Type B pancreatic cell (in vitro differentiated cells): Measurements from ENCODE around the gene KCNAB1. TPM values are rescaled to one million over a fixed set of nuclear protein-coding genes. Genes with fewer than 3 reads are reported as not detected.

Experiments used
- DNase-seq: peaks from one replicate; pipeline ENCODE4 v3.0.0; 2021; ENCODE audit warnings: mixed read lengths; ENCODE audit not compliant: unreplicated experiment; ENCODE audit errors: extremely low spot score
- H3K27ac Mint-ChIP-seq: 2 replicates; pipeline ENCODE4 v1.8.0; 2021; ENCODE audit warnings: mild to moderate bottlenecking, mixed read lengths
- H3K27me3 Mint-ChIP-seq: 2 replicates; pipeline ENCODE4 v1.8.0; 2021; ENCODE audit warnings: mixed read lengths
- H3K36me3 Mint-ChIP-seq: 2 replicates; pipeline ENCODE4 v1.8.0; 2021; ENCODE audit warnings: mixed read lengths
- H3K4me1 Mint-ChIP-seq: one replicate; pipeline ENCODE4 v1.8.0; 2021; ENCODE audit warnings: mixed read lengths; ENCODE audit not compliant: unreplicated experiment
- H3K4me3 Mint-ChIP-seq: 2 replicates; pipeline ENCODE4 v1.8.0; 2021; ENCODE audit warnings: mild to moderate bottlenecking, mixed read lengths
- H3K9me3 Mint-ChIP-seq: 2 replicates; pipeline ENCODE4 v1.8.0; 2021; ENCODE audit warnings: mixed read lengths
- total RNA-seq: library from RNA; stranded (reverse); gene quantifications from 2 replicates; pipeline ENCODE4 v1.2.1, GENCODE V29; 2021; ENCODE audit warnings: low replicate concordance
- TF ChIP-seq, protein P1 (sequence below): fragments of 200-600 bp; sonication (generic); conservative IDR thresholded peaks from 2 replicates; pipeline ENCODE4 v1.5.0; 2021; ENCODE audit warnings: antibody characterized with exemption, mild to moderate bottlenecking

Gene KCNAB1
- total RNA-seq, 1 donor from 2014 or later = 6.1 TPM

DNA sequence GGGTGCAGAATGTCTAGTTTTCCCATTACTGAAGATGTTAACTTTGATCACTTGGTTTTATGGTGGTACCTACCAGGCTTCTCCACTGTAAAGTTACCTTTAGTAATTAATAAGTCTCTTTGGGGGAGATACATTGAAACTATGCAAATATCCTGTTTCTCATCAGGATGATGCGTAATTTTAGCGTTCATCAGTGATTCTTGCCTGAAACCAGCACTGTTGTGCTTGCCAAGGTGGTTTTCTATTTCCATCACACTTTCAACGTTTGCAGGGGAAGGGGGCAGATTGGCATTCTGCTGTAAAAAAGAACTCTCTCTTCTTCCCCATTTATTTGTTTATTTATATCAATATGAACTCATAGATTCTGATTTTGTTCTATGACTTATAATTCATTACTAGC lies 373.5 kb downstream of the KCNAB1 start:
- Mint-ChIP-seq H3K4me1 (no peaks in the 10 kb centered on the region), H3K9me3 (peaks cover 4% of the 10 kb centered on the region), H3K4me3 (no peak overlapping the region), H3K27me3 (no peaks in the 10 kb centered on the region), H3K27ac (no peak overlapping the region), H3K36me3 (peaks cover 4% of the 10 kb centered on the region)
- TF ChIP-seq, protein P1, sequence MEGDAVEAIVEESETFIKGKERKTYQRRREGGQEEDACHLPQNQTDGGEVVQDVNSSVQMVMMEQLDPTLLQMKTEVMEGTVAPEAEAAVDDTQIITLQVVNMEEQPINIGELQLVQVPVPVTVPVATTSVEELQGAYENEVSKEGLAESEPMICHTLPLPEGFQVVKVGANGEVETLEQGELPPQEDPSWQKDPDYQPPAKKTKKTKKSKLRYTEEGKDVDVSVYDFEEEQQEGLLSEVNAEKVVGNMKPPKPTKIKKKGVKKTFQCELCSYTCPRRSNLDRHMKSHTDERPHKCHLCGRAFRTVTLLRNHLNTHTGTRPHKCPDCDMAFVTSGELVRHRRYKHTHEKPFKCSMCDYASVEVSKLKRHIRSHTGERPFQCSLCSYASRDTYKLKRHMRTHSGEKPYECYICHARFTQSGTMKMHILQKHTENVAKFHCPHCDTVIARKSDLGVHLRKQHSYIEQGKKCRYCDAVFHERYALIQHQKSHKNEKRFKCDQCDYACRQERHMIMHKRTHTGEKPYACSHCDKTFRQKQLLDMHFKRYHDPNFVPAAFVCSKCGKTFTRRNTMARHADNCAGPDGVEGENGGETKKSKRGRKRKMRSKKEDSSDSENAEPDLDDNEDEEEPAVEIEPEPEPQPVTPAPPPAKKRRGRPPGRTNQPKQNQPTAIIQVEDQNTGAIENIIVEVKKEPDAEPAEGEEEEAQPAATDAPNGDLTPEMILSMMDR = no peak
- DNase-seq = no peak

DNA sequence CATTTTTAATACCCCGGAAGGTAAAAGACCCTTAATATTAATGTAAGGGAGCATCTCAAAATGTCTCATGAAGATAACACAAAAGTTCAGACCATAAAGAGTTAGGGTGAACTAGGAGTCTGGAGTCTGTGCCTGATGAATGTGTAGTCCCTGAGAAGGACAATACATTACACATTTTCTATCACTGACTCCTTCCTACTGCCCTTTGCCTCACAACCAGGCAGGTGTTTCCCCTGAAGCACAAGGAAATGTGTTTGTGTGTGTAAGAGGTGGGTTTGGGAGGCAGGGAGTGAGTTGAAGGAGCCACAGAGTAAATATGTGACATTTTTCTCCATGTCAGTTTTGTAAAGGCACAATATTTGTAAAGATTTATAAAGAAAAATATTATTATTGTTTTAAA lies 375.4 kb downstream of the KCNAB1 start:
- no peaks in the 10 kb centered on the region for H3K27me3 Mint-ChIP-seq
- peaks cover 4% of the 10 kb centered on the region for H3K36me3 Mint-ChIP-seq
- DNase-seq = no peak
- TF ChIP-seq, protein P1 = no peak
- H3K9me3 Mint-ChIP-seq = peaks cover 4% of the 10 kb centered on the region
- no peak overlapping the region for H3K4me3 Mint-ChIP-seq
- no peaks in the 10 kb centered on the region for H3K4me1 Mint-ChIP-seq
- H3K27ac Mint-ChIP-seq = no peak overlapping the region

DNA sequence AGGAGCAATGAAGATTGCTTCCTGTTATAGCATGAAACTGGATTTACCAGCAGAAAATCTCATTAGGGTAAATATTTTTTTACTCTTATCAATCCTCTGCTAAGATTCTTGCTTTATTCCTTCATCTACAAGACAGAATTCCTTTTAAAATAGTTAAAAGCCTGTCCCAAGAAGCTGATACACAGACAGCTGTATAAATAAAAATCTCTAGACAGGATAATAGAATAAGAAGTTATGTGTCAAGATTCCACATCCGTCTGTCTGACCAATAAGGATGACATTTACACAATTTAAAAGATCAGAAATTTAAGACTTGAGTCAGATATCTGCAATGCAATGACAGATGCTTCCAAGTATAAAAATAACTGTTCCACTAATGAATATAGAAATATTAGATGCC lies 376.9 kb downstream of the KCNAB1 start:
- Mint-ChIP-seq H3K4me3 (no peak overlapping the region), H3K9me3 (peaks cover 4% of the 10 kb centered on the region), H3K27ac (no peak overlapping the region), H3K36me3 (peaks cover 4% of the 10 kb centered on the region), H3K4me1 (no peaks in the 10 kb centered on the region), H3K27me3 (no peaks in the 10 kb centered on the region)
- no peak for DNase-seq
- TF ChIP-seq, protein P1 = no peak

DNA sequence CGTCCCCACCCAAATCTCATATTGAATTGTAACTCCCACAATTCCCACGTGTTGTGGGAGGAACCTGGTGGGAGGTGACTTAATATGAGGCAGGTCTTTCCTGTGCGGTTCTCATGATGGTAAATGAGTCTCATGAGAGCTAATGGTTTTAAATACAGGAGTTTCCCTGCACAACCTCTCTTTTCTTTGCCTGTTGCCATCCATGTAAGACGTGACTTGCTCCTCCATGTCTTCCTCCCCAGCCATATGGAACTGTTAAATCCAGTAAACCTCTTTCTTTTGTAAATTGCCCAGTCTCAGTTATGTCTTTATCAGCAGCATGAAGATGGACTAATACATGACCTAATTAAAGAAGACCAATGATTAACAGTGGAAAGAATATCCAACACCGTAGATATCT lies 377.9 kb downstream of the KCNAB1 start:
- no peaks in the 10 kb centered on the region for H3K4me1 Mint-ChIP-seq
- DNase-seq = no peak
- no peak overlapping the region for H3K4me3 Mint-ChIP-seq
- H3K9me3 Mint-ChIP-seq = peaks cover 4% of the 10 kb centered on the region
- peaks cover 4% of the 10 kb centered on the region for H3K36me3 Mint-ChIP-seq
- H3K27ac Mint-ChIP-seq = no peak overlapping the region
- no peaks in the 10 kb centered on the region for H3K27me3 Mint-ChIP-seq
- TF ChIP-seq, protein P1 = no peak

DNA sequence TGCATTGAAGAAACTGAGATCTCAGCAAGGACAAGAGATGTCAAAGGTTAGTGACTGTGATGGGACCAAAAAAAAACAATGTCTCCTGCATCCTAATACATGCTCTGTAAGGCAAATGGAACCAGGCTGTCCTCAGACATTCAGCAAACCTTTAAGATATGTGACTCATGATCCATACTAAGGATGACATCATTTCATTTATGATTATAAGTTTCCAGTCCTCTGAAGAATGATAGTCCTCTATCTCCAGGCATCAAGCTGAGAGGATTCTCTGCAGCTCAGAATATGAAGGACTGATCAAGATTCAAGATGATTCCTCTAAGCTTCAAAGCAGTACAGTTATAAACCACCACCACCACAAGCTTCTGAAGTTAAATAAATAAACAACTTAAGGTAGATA lies 386.9 kb downstream of the KCNAB1 start:
- TF ChIP-seq, protein P1 = no peak
- Mint-ChIP-seq H3K4me1 (peaks cover 11% of the 10 kb centered on the region), H3K27me3 (peaks cover 8% of the 10 kb centered on the region), H3K9me3 (peaks cover 5% of the 10 kb centered on the region), H3K4me3 (no peak overlapping the region), H3K36me3 (no peaks in the 10 kb centered on the region), H3K27ac (no peak overlapping the region)
- DNase-seq = no peak
